Endodermal cell (in vitro differentiated cells): ENCODE results near the gene DMGDH. TPM values are rescaled to one million over a fixed set of nuclear protein-coding genes. Genes with fewer than 3 reads are reported as not detected.

Experiments
- DNase-seq: peaks from one replicate; pipeline ENCODE4 v3.0.0-alpha.2; 2017
- H3K27ac ChIP-seq: 2 replicates; pipeline ENCODE4 v1.5.1; 2013; ENCODE audit warnings: mild to moderate bottlenecking, low read depth, low read length, moderate library complexity
- H3K27me3 ChIP-seq: 2 replicates; pipeline ENCODE4 v1.6.1; 2013; ENCODE audit warnings: mild to moderate bottlenecking, low read length, moderate library complexity; ENCODE audit not compliant: insufficient read depth, control insufficient read depth, poor library complexity, severe bottlenecking
- H3K36me3 ChIP-seq: 2 replicates; pipeline ENCODE4 v1.7.0; 2013; ENCODE audit warnings: mild to moderate bottlenecking, low read length, moderate library complexity; ENCODE audit not compliant: control insufficient read depth, insufficient read depth
- H3K4me1 ChIP-seq: one replicate; pipeline ENCODE4 v1.7.0; 2013; ENCODE audit warnings: low read length; ENCODE audit not compliant: control insufficient read depth, insufficient read depth
- H3K4me3 ChIP-seq: 2 replicates; pipeline ENCODE4 v1.5.1; 2013; ENCODE audit warnings: mild to moderate bottlenecking, low read length, moderate library complexity
- H3K9ac ChIP-seq: 2 replicates; pipeline ENCODE4 v1.6.1; 2013; ENCODE audit warnings: mild to moderate bottlenecking, low read length, moderate library complexity; ENCODE audit not compliant: poor library complexity, severe bottlenecking; ENCODE audit errors: extremely low read depth
- H3K9me3 ChIP-seq: 2 replicates; pipeline ENCODE4 v1.6.1; 2013; ENCODE audit warnings: mild to moderate bottlenecking, low read length, moderate library complexity; ENCODE audit not compliant: control insufficient read depth
- H3K27ac Mint-ChIP-seq: 2 replicates; pipeline ENCODE4 v1.8.0; 2020; ENCODE audit warnings: mixed read lengths
- H3K27me3 Mint-ChIP-seq: 2 replicates; pipeline ENCODE4 v1.8.0; 2021; ENCODE audit warnings: mild to moderate bottlenecking, mixed read lengths; ENCODE audit not compliant: insufficient read depth
- H3K36me3 Mint-ChIP-seq: 2 replicates; pipeline ENCODE4 v1.8.0; 2020; ENCODE audit warnings: low read depth, mixed read lengths
- H3K4me1 Mint-ChIP-seq: 2 replicates; pipeline ENCODE4 v1.8.0; 2020; ENCODE audit warnings: mixed read lengths
- H3K4me3 Mint-ChIP-seq: 2 replicates; pipeline ENCODE4 v1.8.0; 2020; ENCODE audit warnings: mild to moderate bottlenecking, moderate library complexity, mixed read lengths
- H3K9me3 Mint-ChIP-seq: 2 replicates; pipeline ENCODE4 v1.8.0; 2020; ENCODE audit warnings: mild to moderate bottlenecking, mixed read lengths
- CTCF ChIP-seq: fragments of 200-600 bp; sonication (generic); conservative IDR thresholded peaks from 2 replicates; pipeline ENCODE4 v1.5.0; 2021; ENCODE audit warnings: antibody characterized with exemption, mild to moderate bottlenecking
- WGBS, 2 experiments: methylation state at CpG; one replicate each; pipeline versions ENCODE4 v1.1.5 to v1.1.7; 2013; ENCODE audit warnings: missing lambda C conversion rate in 2 of 2, mixed read lengths in 1 of 2; ENCODE audit not compliant: insufficient coverage in 1 of 2, insufficient read length in 1 of 2; 5-methylcytosine and 5-hydroxymethylcytosine counted together
- total RNA-seq, 2 donors: library from RNA; stranded (reverse); fragmentation: NEBNext Ultra II Directional in 1 of 2; extraction: Animal tissue kit (Norgen Biotek cat#: 25700) in 1 of 2; gene quantifications; 2 replicates in 1 of 2; 3 replicates in 1 of 2; pipeline ENCODE4 v1.2.1, GENCODE V29; 2021

The DMGDH gene
- total RNA-seq, 2 donors from 2014 or later, result 0.73 to 4.7 TPM

GRCh38 chr5:78956901-78957300 lies 112.6 kb downstream of the DMGDH start:
- no peaks in the 10 kb centered on the region for H3K9me3 Mint-ChIP-seq
- no peak overlapping the region for H3K4me3 Mint-ChIP-seq
- no peak for DNase-seq
- peaks cover 20% of the 10 kb centered on the region for H3K4me1 Mint-ChIP-seq
- H3K27ac Mint-ChIP-seq, result no peak overlapping the region
- 75% methylated on average over 1 of the region's 1 CpG; no CpG with 5 or more reads in 1 of the 2 experiments for WGBS, 2 experiments
- Histone ChIP-seq H3K36me3 (peaks cover 8% of the 10 kb centered on the region), H3K27me3 (no peaks in the 10 kb centered on the region), H3K4me1 (no peaks in the 10 kb centered on the region), H3K27ac (no peak overlapping the region), H3K9me3 (no peaks in the 10 kb centered on the region), H3K9ac (no peak overlapping the region), H3K4me3 (no peak overlapping the region)
- peaks cover 18% of the 10 kb centered on the region for H3K36me3 Mint-ChIP-seq
- H3K27me3 Mint-ChIP-seq, result no peaks in the 10 kb centered on the region
- no peak for TF ChIP-seq CTCF

GRCh38 chr5:78953092-78953800 lies 116.2 kb downstream of the DMGDH start:
- H3K9me3 Mint-ChIP-seq, result no peaks in the 10 kb centered on the region
- WGBS, 2 experiments, result 97 to 100% methylated on average over 4 of the region's 4 CpGs
- Histone ChIP-seq H3K27me3 (no peaks in the 10 kb centered on the region), H3K9me3 (no peaks in the 10 kb centered on the region), H3K36me3 (peaks cover 3% of the 10 kb centered on the region), H3K4me1 (no peaks in the 10 kb centered on the region), H3K9ac (no peak overlapping the region), H3K4me3 (no peak overlapping the region), H3K27ac (no peak overlapping the region)
- no peak for DNase-seq
- no peaks in the 10 kb centered on the region for H3K27me3 Mint-ChIP-seq
- no peak for TF ChIP-seq CTCF
- no peak overlapping the region for H3K4me3 Mint-ChIP-seq
- peaks cover 17% of the 10 kb centered on the region for H3K36me3 Mint-ChIP-seq
- peaks cover 16% of the 10 kb centered on the region for H3K4me1 Mint-ChIP-seq
- no peak overlapping the region for H3K27ac Mint-ChIP-seq

Other genes with a start within 250 kb of the DMGDH start
- gene ARSB, start 84.4 kb downstream of the DMGDH start, total RNA-seq, result 10 to 100 TPM; 28.1 TPM
- gene BHMT2, start 93 bp upstream of the DMGDH start, total RNA-seq, result under 1 TPM in 1 of 2 donors, not detected in 1; 0.46 TPM
- gene BHMT, start 42.1 kb upstream of the DMGDH start, total RNA-seq, result 1 to 10 TPM in 1 of 2 donors, under 1 TPM in 1; 0.81 to 1.3 TPM
- 10 to 100 TPM; 19.4 to 20.8 TPM for gene JMY, start 166.5 kb upstream of the DMGDH start, total RNA-seq